Thoracic aorta (tissue), 2 donors: ENCODE measurements around the gene SLC35F2. TPM values are rescaled to one million over a fixed set of nuclear protein-coding genes. Genes with fewer than 3 reads are reported as not detected.
A peak's percentile ranks its signal among the peaks of the same experiment; 100 is the strongest.

ENCODE experiments used
- ATAC-seq: fragments of 150-250 bp; one replicate; pipeline ENCODE4 v1.8.0; 2017; ENCODE audit warnings: low read depth; ENCODE audit not compliant: insufficient number of reproducible peaks, low FRiP score
- DNase-seq: peaks from one replicate; pipeline ENCODE4 v3.0.0-alpha.2; 2020; ENCODE audit warnings: low spot score
- H3K27ac ChIP-seq, 2 donors: fragments of 200-600 bp; sonication (generic); 1 replicate in 1 of 2; 2 replicates in 1 of 2; pipeline ENCODE4 v1.5.1; 2016; ENCODE audit warnings: mild to moderate bottlenecking in 2 of 2, moderate library complexity in 2 of 2
- H3K27me3 ChIP-seq: fragments of 200-600 bp; sonication (generic); replicated peaks from 2 replicates; pipeline ENCODE4 v1.6.0; 2016; ENCODE audit warnings: mild to moderate bottlenecking; ENCODE audit not compliant: insufficient read depth
- H3K36me3 ChIP-seq: fragments of 200-600 bp; sonication (generic); one replicate; pipeline ENCODE4 v1.5.1; 2016
- H3K4me1 ChIP-seq, 2 donors: fragments of 200-600 bp; sonication (generic); 1 replicate in 1 of 2; 2 replicates in 1 of 2; pipeline versions ENCODE4 v1.5.1 to v1.6.0; 2016; ENCODE audit warnings: low read depth in 2 of 2, mild to moderate bottlenecking in 1 of 2; ENCODE audit not compliant: control insufficient read depth in 1 of 2
- H3K4me3 ChIP-seq: fragments of 200-600 bp; sonication (generic); 2 replicates; pipeline ENCODE4 v1.5.1; 2016; ENCODE audit warnings: mild to moderate bottlenecking
- H3K9me3 ChIP-seq: fragments of 200-600 bp; sonication (generic); 2 replicates; pipeline ENCODE4 v1.5.1; 2016
- CTCF ChIP-seq: fragments of 200-600 bp; sonication (generic); IDR thresholded peaks from one replicate; pipeline ENCODE4 v1.5.1; 2019; ENCODE audit warnings: antibody characterized with exemption
- total RNA-seq, 2 donors: library from RNA; depleted of rRNA; stranded (reverse); fragments of >200 nt; gene quantifications; one replicate each; pipeline versions ENCODE4 v1.1.0 to v1.2.3, GENCODE V29; 2016

Gene SLC35F2
- total RNA-seq, 2 donors from 2014 or later: 10.0 to 13.5 TPM

DNA sequence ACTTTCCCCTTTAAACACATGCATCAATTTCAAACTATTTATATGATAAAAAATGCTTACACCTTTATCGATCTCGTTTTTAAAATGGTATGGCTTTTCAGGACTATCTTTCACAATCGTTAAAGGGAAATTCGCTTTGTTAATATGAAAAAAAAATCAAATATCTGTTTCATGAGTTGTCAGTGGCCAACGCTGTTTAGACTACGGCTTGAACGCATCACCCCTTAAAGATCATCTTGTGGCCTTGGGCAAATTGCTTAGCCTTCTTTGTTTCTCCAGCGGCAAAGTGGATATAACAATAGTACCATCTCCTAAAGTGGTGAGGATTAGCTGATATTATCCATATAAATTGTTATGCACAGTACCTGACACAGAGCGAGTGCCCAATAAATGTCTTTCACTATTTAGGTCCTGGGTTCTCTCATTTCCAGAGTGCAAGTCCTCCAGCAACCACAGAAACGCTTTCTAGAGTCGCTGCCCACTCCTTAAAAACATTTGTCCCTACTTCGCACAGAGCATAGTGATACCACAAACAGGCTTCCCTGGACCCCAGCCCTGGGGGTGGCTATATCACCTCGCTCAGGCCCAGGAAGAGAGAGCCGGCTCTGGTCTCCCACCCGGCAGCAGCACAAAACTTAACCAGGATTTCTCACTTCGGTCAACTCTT, 904 bp downstream of the SLC35F2 start:
- Histone ChIP-seq H3K27ac (peak overlapping the region; percentile 60 to 81), H3K4me1 (no peaks in the 10 kb centered on the region), H3K27me3 (no peaks in the 10 kb centered on the region), H3K36me3 (no peaks in the 10 kb centered on the region), H3K9me3 (no peaks in the 10 kb centered on the region), H3K4me3 (peak overlapping the region; percentile 96)
- no peak for DNase-seq
- no peak for ATAC-seq
- no peak for TF ChIP-seq CTCF

DNA sequence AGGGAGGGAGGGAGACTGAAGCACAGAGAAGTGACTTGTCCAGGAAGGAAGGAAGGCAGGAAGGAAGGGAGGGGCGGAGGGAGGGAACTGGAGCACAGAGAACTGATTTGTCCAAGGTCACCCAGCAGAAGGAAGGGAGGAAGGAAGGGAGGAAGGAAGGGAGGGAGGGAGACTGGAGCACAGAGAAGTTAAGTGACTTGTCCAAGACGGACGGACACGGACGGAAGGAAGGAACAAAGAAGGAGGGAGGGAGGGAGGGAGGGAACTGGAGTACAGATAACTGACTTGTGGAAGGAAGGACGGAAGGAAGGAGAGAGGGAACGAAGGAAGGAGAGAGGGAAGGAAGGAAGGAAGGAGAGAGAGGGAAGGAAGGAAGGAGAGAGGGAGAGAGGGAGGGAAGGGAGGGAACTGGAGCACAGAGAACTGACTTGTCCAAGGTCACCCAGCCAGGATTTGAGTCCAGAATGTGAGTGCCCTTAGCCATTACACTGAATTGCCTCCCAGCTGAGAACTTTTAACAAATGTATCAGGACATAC, 1.5 kb downstream of the SLC35F2 start:
- DNase-seq (no peak), ATAC-seq (no peak)
- Histone ChIP-seq H3K36me3 (no peaks in the 10 kb centered on the region), H3K9me3 (no peaks in the 10 kb centered on the region), H3K4me1 (no peaks in the 10 kb centered on the region), H3K27ac (peak overlapping the region; percentile 53 to 60), H3K27me3 (no peaks in the 10 kb centered on the region), H3K4me3 (no peak overlapping the region)
- no peak for TF ChIP-seq CTCF

- no peaks in the 10 kb centered on the region for H3K27me3 ChIP-seq
- TF ChIP-seq CTCF: no peak
- H3K4me3 ChIP-seq: no peak overlapping the region
- no peak for ATAC-seq
- no peaks in the 10 kb centered on the region for H3K4me1 ChIP-seq
- H3K9me3 ChIP-seq: no peaks in the 10 kb centered on the region
- peak overlapping the region in 1 of 2 donors; percentile 53 for H3K27ac ChIP-seq
- no peak for DNase-seq
- H3K36me3 ChIP-seq: no peaks in the 10 kb centered on the region
Measured at GRCh38 chr11:107856180-107856980, 2.2 kb downstream of the SLC35F2 start.

GRCh38 chr11:107853070-107853469, 5.5 kb downstream of the SLC35F2 start:
- no peak overlapping the region for H3K27ac ChIP-seq
- H3K4me1 ChIP-seq: no peaks in the 10 kb centered on the region
- H3K36me3 ChIP-seq: no peaks in the 10 kb centered on the region
- H3K27me3 ChIP-seq: no peaks in the 10 kb centered on the region
- TF ChIP-seq CTCF: no peak
- DNase-seq (no peak), ATAC-seq (no peak)
- H3K9me3 ChIP-seq: no peaks in the 10 kb centered on the region
- H3K4me3 ChIP-seq: no peak overlapping the region

- H3K27ac ChIP-seq: no peak overlapping the region
- H3K27me3 ChIP-seq: no peaks in the 10 kb centered on the region
- no peak for ATAC-seq
- no peaks in the 10 kb centered on the region for H3K9me3 ChIP-seq
- no peaks in the 10 kb centered on the region for H3K4me1 ChIP-seq
- H3K36me3 ChIP-seq: no peaks in the 10 kb centered on the region
- TF ChIP-seq CTCF: no peak
- no peak for DNase-seq
- no peak overlapping the region for H3K4me3 ChIP-seq
Measured at GRCh38 chr11:107851704-107852310, 6.8 kb downstream of the SLC35F2 start.
